ENCODE results near the gene RNF112.
"Not testable (repeated sequence)": the region's sequence is repeated elsewhere in the genome, so short reads cannot be mapped to it uniquely, and the experiment has no call there.

Gene RNF112

DNA sequence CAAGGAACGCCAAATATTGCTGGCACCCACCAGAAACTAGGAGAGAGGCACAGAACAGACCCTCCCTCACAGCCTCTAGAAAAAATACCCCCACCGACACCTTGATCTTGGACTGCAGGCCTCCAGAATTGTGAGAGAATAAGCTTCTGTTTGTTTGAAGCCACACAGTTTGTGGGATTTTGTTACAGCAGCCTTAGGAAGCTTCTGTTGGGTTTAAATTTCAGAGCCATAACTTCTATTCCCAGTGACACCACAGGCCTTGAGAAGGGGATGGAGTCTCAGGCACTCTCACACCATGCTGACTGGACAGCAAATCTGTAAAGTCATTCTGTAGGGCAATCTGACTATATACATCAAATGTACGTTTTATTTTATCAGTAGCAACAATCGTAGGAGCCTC lies 38.6 kb downstream of the RNF112 start:
- no peak for DNase-seq

DNA sequence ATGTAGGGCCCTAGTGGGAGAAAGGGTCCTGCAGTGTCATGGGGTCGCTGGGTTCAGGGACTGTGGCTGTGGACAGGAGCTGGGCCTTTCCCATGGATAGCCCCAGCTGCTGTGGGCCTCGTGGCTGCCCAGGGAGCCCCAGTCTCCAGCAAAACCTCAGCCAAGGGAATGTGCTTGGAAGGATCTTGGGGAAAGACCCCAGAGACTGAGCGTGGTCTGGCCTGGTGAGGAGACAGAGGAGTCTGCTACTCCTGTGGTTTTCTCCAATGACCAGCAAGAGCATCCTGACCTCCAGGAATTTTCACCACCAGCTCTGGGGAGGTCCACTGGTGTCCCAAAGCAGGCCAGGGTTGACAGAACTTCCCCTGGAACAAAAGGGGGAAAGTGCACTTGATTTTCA lies 42.3 kb downstream of the RNF112 start:
- DNase-seq: no peak

DNA sequence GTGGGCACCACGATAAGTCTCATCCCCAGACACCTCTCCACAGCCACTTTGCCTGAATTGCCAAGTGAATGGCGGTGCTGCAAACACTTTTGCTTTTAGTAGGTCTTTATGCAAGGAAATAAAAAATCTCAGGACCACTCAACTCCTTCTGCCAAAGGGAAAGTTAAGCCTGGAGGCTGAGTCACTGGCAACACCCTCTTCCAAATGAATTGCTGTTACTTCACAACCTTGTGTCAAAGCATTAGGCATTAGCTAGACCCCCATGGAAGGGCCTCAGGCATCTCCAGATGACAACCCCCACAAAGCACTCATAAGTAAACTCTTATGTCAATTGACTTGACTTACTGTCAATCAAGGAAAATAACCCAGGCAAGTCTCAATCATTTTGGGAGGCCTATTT lies 43.0 kb downstream of the RNF112 start:
- no peak for DNase-seq

DNA sequence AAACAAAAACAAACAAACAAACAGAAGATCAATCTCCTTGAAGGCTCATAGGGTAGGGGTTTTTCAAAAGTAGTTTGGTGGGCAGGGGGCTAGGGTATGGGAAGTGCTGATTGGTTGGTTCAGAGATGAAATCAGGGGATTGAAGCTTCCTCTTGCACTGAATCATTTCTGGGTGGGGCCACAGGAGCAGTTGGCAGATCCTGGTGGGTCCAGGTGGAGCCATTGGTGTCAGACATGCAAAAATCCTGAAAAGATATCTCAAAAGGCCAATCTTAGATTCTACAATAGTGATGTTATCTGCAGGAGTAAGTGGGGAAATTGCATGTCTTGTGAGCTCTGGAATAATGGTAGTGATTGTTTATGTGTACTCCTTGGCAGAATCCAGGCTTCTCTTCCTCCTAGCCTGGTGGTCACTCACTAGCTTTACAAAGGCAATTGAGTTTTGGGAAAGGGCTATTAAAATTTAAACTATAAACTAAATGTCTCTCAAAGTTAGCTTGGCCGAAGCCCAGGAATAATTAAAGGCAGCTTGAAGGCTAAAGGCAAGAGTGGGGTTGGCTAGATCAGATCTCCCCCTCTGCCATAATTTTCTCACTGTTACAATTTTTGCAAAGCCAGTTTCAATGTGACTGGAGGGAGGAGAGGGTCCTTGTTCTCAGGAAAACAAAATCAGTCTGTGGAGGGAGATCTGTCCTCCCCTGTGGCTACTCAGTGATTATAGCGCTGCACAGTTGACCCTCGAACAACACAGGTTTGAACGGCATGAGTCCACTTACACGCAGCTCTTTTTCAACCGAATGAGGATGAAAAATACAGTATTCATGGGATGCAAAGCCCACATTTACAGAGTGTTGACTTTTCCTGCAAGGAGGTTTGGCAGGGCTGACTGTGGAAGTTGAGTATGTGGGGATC lies 45.2 kb downstream of the RNF112 start:
- DNase-seq: no peak

DNA sequence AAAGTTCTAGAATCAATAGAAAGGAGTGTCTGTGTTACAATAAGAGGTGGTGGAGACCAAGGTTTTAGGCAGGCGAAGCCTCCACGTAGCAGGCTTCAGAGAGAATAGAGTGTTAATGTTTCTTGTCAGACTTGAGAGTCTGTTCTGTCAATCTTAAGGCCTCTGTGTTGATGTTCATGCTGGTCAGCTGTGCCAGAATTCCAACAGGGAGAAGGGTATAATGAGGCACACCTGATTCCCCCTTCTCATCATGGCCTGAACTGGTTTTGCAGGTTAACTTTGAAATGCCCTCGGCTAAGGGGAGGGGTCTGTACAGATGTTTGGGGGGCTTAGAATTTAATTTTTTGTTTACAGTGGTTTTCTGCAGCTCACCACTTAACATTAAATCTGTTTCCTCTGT lies 46.0 kb downstream of the RNF112 start:
- no peak for DNase-seq

DNA sequence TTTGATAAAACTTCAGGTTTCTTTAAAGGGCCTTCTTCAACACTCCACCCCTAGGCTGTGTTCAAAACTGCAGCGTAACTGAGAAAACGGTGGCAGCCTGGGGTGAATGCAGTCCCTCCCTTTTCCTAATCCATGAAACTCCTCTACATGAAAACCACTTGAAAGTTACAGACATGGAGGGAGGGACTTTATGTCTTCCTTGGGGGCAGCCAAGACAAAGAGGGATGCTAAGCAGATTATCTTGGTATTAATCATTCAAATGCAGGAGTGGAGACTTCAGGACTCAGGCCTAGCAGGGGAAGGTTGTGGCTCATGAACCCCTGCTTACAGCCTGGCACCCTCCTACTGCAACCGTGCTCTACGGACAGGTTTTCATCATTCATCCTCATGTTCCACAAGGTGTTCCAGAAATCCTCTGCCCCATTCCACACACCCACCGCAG lies 46.8 kb downstream of the RNF112 start:
- DNase-seq: no peak

DNA sequence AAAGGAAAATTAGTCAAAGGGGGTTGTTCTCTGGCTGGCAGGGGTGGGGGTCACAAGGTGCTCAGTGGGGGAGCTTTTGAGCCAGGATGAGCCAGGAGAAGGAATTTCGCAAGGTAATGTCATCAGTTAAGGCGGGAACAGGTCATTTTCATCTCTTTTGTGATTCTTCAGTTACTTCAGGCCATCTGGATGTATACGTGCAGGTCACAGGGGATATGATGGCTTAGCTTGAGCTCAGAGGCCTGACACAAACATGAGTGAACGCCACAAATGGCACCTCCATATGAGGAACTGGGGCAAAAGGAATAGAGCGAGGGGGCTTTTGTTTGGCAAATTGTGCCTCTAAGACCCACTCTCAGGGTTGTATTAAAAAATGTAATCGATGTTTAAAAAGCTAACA lies 47.4 kb downstream of the RNF112 start:
- DNase-seq: not testable (repeated sequence)

DNA sequence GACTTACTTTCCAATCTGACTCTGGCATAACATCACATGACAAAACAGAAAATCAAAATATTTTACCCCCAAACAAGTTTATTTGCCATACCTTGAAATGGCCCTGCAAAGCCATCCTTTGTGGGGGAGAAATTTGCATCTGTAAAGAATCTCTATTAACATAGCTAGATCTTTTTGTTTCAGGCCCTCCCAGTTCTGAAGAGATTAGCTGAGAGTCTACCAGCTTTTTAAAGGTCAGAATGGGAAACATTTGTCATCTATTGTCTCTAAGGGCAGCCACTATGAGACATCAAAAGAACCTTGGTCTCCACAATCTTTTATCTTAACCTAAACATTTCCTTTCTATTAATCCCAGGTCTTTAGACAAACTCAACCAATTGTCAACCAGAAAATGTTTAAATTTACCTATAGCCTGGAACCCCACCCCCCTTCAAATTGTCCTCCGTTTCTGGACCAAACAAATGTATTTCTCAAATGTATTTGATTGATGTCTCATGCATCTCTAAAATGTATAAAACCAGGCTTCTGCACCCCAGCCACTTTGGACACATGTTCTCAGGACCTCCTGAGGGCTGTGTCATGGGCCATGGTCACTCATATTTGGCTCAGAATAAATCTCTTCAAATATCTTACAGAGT lies 48.1 kb downstream of the RNF112 start:
- DNase-seq: not testable (repeated sequence)

DNA sequence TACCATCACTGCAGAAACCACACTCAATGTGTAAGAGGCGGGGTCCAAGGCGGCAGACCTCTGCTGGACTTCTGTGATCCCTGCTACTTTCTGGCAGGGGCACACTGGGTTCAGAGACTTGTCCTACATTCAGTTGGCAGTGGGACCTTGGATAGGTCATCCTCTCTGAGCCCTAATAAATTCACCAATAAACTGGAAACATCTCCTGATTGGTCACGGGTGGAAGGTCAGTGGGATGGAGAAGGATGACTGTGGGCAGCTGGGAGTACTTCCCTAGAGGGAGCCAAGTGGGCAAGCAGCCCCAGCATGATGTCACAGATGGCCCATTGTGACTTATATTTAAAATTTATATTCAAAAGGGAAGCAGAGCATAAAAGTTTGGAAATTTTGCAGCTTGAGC lies 49.7 kb downstream of the RNF112 start:
- no peak for DNase-seq

DNA sequence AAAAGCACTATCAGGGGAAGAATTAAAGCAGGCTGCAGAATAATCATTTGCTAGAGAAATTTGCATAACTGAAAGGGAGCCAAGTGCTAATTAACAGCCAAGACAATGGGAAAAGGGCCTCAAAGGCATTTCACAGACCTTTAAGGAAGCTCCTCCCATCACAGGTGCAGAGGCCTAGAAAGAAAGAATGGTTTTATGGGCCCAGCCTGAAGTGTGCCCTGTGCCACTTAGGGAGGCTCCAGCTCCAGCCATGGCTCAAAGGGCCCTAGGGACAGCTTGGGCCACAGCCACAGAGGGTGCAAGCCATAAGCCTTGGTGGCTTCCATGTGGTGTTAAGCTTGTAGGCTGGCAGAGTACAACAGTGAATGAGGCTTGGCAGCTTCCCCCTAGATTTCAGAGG lies 50.1 kb downstream of the RNF112 start:
- no peak for DNase-seq

DNA sequence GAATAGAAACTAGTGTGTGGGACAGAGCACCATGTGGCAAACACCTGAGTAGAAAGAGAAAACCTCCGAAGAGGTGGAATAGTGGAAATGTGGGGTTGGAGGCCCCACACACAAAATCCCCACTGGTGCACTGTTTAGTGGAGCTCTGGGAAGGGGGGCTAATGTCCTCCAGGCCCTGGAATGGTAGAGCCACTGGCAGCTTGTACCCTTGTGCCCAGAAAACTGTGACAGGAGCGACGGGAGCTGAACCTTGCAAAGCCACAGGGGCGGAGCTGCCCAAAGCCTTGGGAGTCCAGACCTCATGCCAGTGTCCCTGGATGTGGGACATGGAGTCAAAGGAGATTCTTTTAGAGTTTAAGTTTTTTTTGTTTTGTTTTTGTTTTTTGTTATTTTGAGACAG lies 50.6 kb downstream of the RNF112 start:
- DNase-seq: no peak

DNA sequence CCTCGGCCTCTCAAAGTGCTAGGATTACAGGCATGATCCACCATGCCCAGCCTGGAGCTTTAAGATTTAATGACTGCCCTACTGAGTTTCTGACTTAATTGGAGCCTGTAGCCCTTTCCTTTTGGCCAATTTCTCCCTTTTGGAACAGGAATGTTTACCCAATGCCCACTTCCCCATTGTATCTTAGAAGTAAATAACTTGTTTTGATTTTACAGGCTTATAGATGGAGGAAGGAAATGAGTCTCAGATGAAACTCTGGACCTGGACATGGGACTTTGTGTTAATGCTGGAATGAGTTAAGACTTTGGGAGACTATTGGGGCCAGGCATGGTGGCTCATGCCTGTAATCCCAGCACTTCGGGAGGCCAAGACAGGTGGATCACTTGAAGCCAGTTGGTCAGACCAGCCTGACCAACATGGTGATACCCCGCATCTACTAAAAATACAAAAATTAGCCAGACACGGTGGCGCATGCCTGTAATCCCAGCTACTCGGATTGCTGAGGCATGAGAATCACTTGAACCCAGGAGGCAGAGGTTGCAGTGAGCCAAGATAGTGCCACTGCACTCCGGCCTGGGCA lies 51.5 kb downstream of the RNF112 start:
- DNase-seq: not testable (repeated sequence)

DNA sequence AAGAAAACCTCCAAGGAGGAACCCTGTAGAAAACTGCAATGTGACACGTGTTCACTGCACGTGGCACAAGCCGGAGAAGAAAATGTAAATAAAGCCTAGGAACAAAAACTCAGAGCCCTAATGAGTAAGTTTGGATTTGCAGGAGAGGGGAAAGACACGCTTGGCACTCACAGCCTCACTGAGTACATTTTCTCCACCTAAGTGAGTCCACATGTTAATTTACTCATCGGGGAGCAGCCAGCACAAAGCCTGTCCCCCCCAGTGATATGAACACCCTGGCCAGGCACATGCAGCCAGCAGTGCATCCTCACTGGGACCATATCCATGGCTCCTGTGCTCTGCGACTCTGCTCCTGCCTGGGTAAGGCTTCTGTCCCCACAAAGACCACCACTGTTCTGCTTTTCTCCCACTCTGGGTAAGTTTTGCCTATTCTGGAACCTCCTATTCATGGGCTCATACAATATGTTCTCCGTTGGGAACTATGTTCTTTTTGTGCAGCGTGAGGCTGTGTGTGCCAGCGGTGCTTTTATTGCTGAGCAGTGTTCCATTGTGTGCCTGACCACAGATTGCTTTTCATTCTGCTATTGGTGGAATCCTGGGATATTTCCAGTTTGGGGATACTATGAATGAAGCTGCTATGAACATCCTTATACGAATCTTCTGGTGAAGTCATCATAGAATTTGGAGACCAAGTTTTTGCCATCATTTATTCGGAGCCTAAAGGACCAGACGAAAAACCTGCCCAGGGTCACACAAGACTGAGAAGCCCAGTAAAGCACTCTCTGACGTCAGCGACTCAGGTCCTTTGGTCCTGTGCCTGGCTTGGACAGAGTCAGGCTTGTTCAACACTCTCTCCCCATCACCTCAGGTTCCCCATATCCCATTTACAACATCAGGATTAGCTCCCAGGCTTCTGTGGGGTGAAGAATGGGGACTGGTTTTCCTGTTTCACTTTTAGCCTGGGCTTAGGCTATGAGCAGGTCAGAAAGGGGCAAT lies 53.3 kb downstream of the RNF112 start:
- no peak for DNase-seq
